ENCODE results near the gene RNF224. TPM values are rescaled to one million over a fixed set of nuclear protein-coding genes. Genes with fewer than 3 reads are reported as not detected.

Gene RNF224
- total RNA-seq, 1 donor from 2014 or later = 0.39 TPM

GRCh38 chr9:137180491-137180890 lies 46.8 kb upstream of the RNF224 start:
- H3K4me3 Mint-ChIP-seq (ENCODE audit: unreplicated experiment) = no peak overlapping the region
- no peak overlapping the region for H3K27ac Mint-ChIP-seq (ENCODE audit: unreplicated experiment)
- no peaks in the 10 kb centered on the region for H3K4me1 Mint-ChIP-seq (ENCODE audit: low read depth, unreplicated experiment)
- DNase-seq = no peak
- peaks cover 4% of the 10 kb centered on the region for H3K27me3 Mint-ChIP-seq (ENCODE audit: unreplicated experiment)
- peaks cover 3% of the 10 kb centered on the region for H3K9me3 Mint-ChIP-seq (ENCODE audit: unreplicated experiment)
- TF ChIP-seq CTCF (IDR thresholded peaks at IDR 0.05; ENCODE audit: partially characterized antibody, unreplicated experiment) = no peak
- no peaks in the 10 kb centered on the region for H3K36me3 Mint-ChIP-seq (ENCODE audit: unreplicated experiment)

- no peak for DNase-seq
- H3K4me3 Mint-ChIP-seq (ENCODE audit: unreplicated experiment) = no peak overlapping the region
- H3K36me3 Mint-ChIP-seq (ENCODE audit: unreplicated experiment) = no peaks in the 10 kb centered on the region
- H3K27me3 Mint-ChIP-seq (ENCODE audit: unreplicated experiment) = peaks cover 4% of the 10 kb centered on the region
- H3K4me1 Mint-ChIP-seq (ENCODE audit: low read depth, unreplicated experiment) = no peaks in the 10 kb centered on the region
- TF ChIP-seq CTCF (IDR thresholded peaks at IDR 0.05; ENCODE audit: partially characterized antibody, unreplicated experiment) = no peak
- no peak overlapping the region for H3K27ac Mint-ChIP-seq (ENCODE audit: unreplicated experiment)
- H3K9me3 Mint-ChIP-seq (ENCODE audit: unreplicated experiment) = peaks cover 3% of the 10 kb centered on the region
Measured at GRCh38 chr9:137181680-137182079, 45.6 kb upstream of the RNF224 start.

- Mint-ChIP-seq H3K4me3 (ENCODE audit: unreplicated experiment) (no peak overlapping the region), H3K9me3 (ENCODE audit: unreplicated experiment) (peaks cover 9% of the 10 kb centered on the region), H3K36me3 (ENCODE audit: unreplicated experiment) (no peaks in the 10 kb centered on the region), H3K27ac (ENCODE audit: unreplicated experiment) (no peak overlapping the region), H3K27me3 (ENCODE audit: unreplicated experiment) (peaks cover 3% of the 10 kb centered on the region), H3K4me1 (ENCODE audit: low read depth, unreplicated experiment) (peaks cover 2% of the 10 kb centered on the region)
- DNase-seq = no peak
- no peak for TF ChIP-seq CTCF (IDR thresholded peaks at IDR 0.05; ENCODE audit: partially characterized antibody, unreplicated experiment)
Measured at GRCh38 chr9:137182836-137183235, 44.5 kb upstream of the RNF224 start.

GRCh38 chr9:137183980-137184595 lies 43.2 kb upstream of the RNF224 start:
- no peak for DNase-seq
- peaks cover 4% of the 10 kb centered on the region for H3K27me3 Mint-ChIP-seq (ENCODE audit: unreplicated experiment)
- H3K27ac Mint-ChIP-seq (ENCODE audit: unreplicated experiment) = no peak overlapping the region
- TF ChIP-seq CTCF (IDR thresholded peaks at IDR 0.05; ENCODE audit: partially characterized antibody, unreplicated experiment) = no peak
- peaks cover 11% of the 10 kb centered on the region for H3K9me3 Mint-ChIP-seq (ENCODE audit: unreplicated experiment)
- H3K4me1 Mint-ChIP-seq (ENCODE audit: low read depth, unreplicated experiment) = peaks cover 2% of the 10 kb centered on the region
- H3K36me3 Mint-ChIP-seq (ENCODE audit: unreplicated experiment) = no peaks in the 10 kb centered on the region
- H3K4me3 Mint-ChIP-seq (ENCODE audit: unreplicated experiment) = no peak overlapping the region

- H3K4me3 Mint-ChIP-seq (ENCODE audit: unreplicated experiment) = no peak overlapping the region
Measured at GRCh38 chr9:137184881-137185660, 42.2 kb upstream of the RNF224 start.

More at GRCh38 chr9:137184881-137185660, 42.2 kb upstream of the RNF224 start:
- Mint-ChIP-seq H3K36me3 (ENCODE audit: unreplicated experiment) (no peaks in the 10 kb centered on the region), H3K4me1 (ENCODE audit: low read depth, unreplicated experiment) (peaks cover 4% of the 10 kb centered on the region), H3K9me3 (ENCODE audit: unreplicated experiment) (peaks cover 13% of the 10 kb centered on the region), H3K27me3 (ENCODE audit: unreplicated experiment) (peaks cover 4% of the 10 kb centered on the region), H3K27ac (ENCODE audit: unreplicated experiment) (no peak overlapping the region)
- no peak for TF ChIP-seq CTCF (IDR thresholded peaks at IDR 0.05; ENCODE audit: partially characterized antibody, unreplicated experiment)
- DNase-seq = no peak
